ENCODE results near the gene REEP1. TPM values are rescaled to one million over a fixed set of nuclear protein-coding genes. Genes with fewer than 3 reads are reported as not detected.

Gene REEP1
- polyA plus RNA-seq, 1 donor (not counting 4 experiments of a cell fraction or from before 2014, with no cell fraction given), result 0.30 TPM

- H2AFZ ChIP-seq (ENCODE audit: control insufficient read depth, low read length), result no peak overlapping the region
- H3K79me2 ChIP-seq (ENCODE audit: control insufficient read depth, insufficient read depth, low read length), result peaks cover 48% of the 10 kb centered on the region
- no peaks in the 10 kb centered on the region for H3K9me3 ChIP-seq (ENCODE audit: control insufficient read depth, low read depth, low read length)
- no peaks in the 10 kb centered on the region for H4K20me1 ChIP-seq (ENCODE audit: control insufficient read depth, extremely low read depth, insufficient read depth, low read length)
- H3K4me1 ChIP-seq (ENCODE audit: control insufficient read depth, extremely low read depth, insufficient read depth, low read length), result no peaks in the 10 kb centered on the region
- H3K9me1 ChIP-seq (ENCODE audit: control insufficient read depth, extremely low read depth, insufficient read depth, low read length), result no peaks in the 10 kb centered on the region
- TF ChIP-seq EZH2 (IDR thresholded peaks at IDR 0.05; ENCODE audit: low read length) (no peak), CTCF (optimal IDR thresholded peaks at IDR 0.05 in 1 of 3, IDR thresholded peaks at IDR 0.05 in 1 of 3, conservative IDR thresholded peaks at IDR 0.05 in 1 of 3; ENCODE audit: extremely low read depth in 1 of 3, insufficient read depth in 2 of 3, low read length in 3 of 3) (no peak)
- H3K36me3 ChIP-seq (ENCODE audit: control insufficient read depth in 2 of 2, extremely low read depth in 1 of 2, insufficient read depth in 2 of 2, low read length in 2 of 2), result peaks cover 5% of the 10 kb centered on the region in 2 experiments
- dilution Hi-C loops (cut with MboI; ENCODE audit: extremely low pct_ligation_motif_present, low sequenced_read_pairs), result no loop called here
- no peak overlapping the region for H3K9ac ChIP-seq (ENCODE audit: control insufficient read depth, extremely low read depth, insufficient read depth, low read length)
- H3K27ac ChIP-seq (ENCODE audit: control insufficient read depth, insufficient read depth, low read length), result no peak overlapping the region
- no peaks in the 10 kb centered on the region for H3K27me3 ChIP-seq (ENCODE audit: control insufficient read depth, extremely low read depth, insufficient read depth, low read length)
- no peak overlapping the region for H3K4me3 ChIP-seq (ENCODE audit: control insufficient read depth in 2 of 3, extremely low read depth in 1 of 3, insufficient read depth in 2 of 3, low read depth in 1 of 3, low read length in 3 of 3)
- no peak overlapping the region for H3K4me2 ChIP-seq (ENCODE audit: control insufficient read depth, extremely low read depth, insufficient read depth, low read depth, low read length)
- no peak for DNase-seq (ENCODE audit: low read depth, low spot score)
- no peak for FAIRE-seq
These were observed 134.7 kb downstream of the REEP1 start for GRCh38 chr2:86202702-86203101.

- Histone ChIP-seq H2AFZ (ENCODE audit: control insufficient read depth, low read length) (no peak overlapping the region), H3K4me1 (ENCODE audit: control insufficient read depth, extremely low read depth, insufficient read depth, low read length) (no peaks in the 10 kb centered on the region), H4K20me1 (ENCODE audit: control insufficient read depth, extremely low read depth, insufficient read depth, low read length) (no peaks in the 10 kb centered on the region), H3K79me2 (ENCODE audit: control insufficient read depth, insufficient read depth, low read length) (peaks cover 48% of the 10 kb centered on the region), H3K36me3 (ENCODE audit: control insufficient read depth in 2 of 2, extremely low read depth in 1 of 2, insufficient read depth in 2 of 2, low read length in 2 of 2) (peaks cover 5% of the 10 kb centered on the region in 2 experiments), H3K27me3 (ENCODE audit: control insufficient read depth, extremely low read depth, insufficient read depth, low read length) (no peaks in the 10 kb centered on the region), H3K4me2 (ENCODE audit: control insufficient read depth, extremely low read depth, insufficient read depth, low read depth, low read length) (no peak overlapping the region), H3K9me1 (ENCODE audit: control insufficient read depth, extremely low read depth, insufficient read depth, low read length) (no peaks in the 10 kb centered on the region), H3K9ac (ENCODE audit: control insufficient read depth, extremely low read depth, insufficient read depth, low read length) (no peak overlapping the region), H3K4me3 (ENCODE audit: control insufficient read depth in 2 of 3, extremely low read depth in 1 of 3, insufficient read depth in 2 of 3, low read depth in 1 of 3, low read length in 3 of 3) (no peak overlapping the region), H3K27ac (ENCODE audit: control insufficient read depth, insufficient read depth, low read length) (no peak overlapping the region), H3K9me3 (ENCODE audit: control insufficient read depth, low read depth, low read length) (no peaks in the 10 kb centered on the region)
- DNase-seq (ENCODE audit: low read depth, low spot score), result no peak
- dilution Hi-C loops (cut with MboI; ENCODE audit: extremely low pct_ligation_motif_present, low sequenced_read_pairs), result no loop called here
- no peak for FAIRE-seq
- TF ChIP-seq CTCF (optimal IDR thresholded peaks at IDR 0.05 in 1 of 3, IDR thresholded peaks at IDR 0.05 in 1 of 3, conservative IDR thresholded peaks at IDR 0.05 in 1 of 3; ENCODE audit: extremely low read depth in 1 of 3, insufficient read depth in 2 of 3, low read length in 3 of 3) (no peak), EZH2 (IDR thresholded peaks at IDR 0.05; ENCODE audit: low read length) (no peak)
These were observed 135.1 kb downstream of the REEP1 start for GRCh38 chr2:86202336-86202692.

All from keratinocyte (primary cell).